KBM-7 (cell line): ENCODE data around the gene THOC6.

ENCODE experiments used
- DNase-seq: peaks from one replicate; pipeline ENCODE4 v3.0.0-alpha.2; 2015
- in situ Hi-C: fragments of 300-500 bp; cut with MboI; formaldehyde crosslinking; loops from 2 replicates; pipeline ENCODE4 v1.14.3; 2020; ENCODE audit warnings: low sequenced_read_pairs, low pct_unique_long_range_greater_than_20kb, mixed read lengths

Gene THOC6

DNA sequence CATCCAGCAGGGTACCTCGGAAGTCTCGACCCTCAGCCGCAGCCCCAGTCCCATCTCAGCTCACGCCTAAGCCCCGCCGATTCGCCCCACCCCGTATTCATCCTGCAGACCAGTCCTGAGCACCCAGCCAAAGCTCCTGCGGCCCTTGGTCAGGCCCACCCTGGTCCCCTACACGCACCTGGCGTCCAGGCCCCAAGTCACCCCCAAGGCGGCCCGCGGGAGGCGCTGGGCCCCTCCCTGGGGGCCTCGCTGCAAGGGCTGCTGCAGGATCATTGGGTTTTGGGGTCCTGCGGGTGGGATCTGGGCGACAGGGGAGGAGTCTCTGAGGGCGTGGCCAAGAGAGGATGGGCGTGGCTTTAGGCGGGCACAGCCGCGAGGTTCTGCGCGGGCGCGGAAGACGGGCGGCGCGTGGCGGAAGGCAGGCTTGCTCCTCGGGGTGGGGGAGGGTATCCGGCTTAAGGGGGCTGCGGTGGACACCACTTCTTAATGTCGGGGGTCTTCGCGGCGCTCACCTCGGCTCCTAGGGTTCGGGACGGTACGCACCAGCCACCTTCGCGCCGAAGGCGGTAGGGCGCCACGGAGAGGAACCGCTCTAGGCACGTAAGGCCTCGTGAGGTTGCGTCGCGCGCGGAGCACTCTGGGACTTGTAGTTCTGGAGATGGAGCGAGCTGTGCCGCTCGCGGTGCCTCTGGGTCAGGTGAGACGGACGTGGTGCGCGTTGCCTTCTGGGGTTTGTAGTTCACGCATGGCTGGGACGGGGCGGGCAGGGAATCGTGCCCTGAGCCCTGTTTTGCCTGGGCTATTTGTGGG lies at the start of gene THOC6, which contains the start of gene HCFC1R1:
Gene THOC6 (plus strand): TSS at position 367 of the 810 bp plus-strand sequence. CDS start 292 bp downstream, at position 659.
Gene HCFC1R1 (minus strand): TSS at position 274 of the 810 bp plus-strand sequence. CDS start 1 bp downstream, at position 273.
- in situ Hi-C loops = no loop called here
- DNase-seq = peak; percentile 96

DNA sequence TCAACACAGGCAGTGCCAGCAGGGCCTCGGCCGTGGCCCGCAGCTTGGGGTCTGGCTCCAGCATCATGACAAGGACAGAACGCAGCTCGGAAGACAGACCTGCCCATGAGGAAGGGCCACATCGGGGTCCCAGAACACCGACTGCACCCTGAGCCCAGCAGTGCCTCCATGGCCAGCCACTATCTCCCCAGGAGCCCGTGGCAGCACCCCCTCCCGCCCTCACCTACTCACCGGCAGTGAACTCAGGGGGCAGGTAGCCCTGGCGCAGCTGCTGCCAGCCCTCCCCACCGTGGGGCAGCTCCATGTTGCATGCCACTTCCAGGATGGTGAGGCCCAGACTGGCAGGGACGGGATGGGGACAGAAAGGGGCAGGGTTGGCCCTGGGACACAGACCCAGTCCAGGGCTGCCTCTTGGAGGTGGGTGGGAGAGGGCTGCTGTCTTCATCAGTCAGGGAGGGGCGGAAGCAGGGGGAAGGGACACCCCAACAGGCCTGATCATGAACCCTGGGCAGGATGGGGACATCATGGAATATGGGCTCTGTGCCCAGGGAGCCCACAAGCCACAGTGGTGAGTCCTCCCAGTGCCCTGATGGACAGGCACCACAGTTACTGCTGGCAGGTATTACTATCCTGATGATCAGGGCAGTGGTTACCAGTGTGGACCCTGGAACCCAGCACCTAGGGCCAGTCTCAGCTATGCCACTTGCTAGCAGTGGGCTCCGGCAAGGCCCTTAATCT lies 49.3 kb upstream of the THOC6 start:
- DNase-seq = no peak
- in situ Hi-C loops = no loop called here

DNA sequence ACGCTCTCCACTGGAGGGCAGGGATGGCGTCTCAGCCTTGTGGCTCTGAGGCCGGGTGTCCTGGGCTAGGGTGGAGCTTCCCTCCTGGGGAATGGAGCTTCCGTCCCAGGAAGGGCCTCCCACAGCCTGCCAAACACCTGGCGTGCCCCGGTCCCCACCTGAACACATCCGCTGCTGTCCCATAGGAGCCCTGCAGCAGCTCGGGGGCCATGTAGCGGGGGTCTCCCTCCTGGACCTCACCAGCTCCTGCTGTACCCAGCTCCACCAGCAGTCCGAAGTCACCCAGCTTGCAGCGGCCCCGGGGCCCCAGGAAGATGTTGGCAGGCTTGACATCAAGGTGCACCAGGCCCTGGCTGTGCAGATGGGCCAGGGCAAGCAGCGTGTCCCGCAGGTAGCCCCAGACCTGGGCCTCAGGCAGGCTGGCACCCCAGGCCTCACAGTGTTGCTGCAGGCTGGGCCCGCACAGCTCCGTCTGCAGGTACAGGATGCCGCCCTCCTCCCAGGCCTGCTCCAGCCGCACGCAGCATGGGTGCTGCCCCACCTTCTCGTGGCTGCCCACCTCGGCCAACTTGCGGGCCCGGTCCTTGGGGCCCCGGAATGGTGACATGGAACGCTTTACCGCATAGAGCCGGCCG lies 48.6 kb upstream of the THOC6 start:
- in situ Hi-C loops = no loop called here
- DNase-seq = no peak

DNA sequence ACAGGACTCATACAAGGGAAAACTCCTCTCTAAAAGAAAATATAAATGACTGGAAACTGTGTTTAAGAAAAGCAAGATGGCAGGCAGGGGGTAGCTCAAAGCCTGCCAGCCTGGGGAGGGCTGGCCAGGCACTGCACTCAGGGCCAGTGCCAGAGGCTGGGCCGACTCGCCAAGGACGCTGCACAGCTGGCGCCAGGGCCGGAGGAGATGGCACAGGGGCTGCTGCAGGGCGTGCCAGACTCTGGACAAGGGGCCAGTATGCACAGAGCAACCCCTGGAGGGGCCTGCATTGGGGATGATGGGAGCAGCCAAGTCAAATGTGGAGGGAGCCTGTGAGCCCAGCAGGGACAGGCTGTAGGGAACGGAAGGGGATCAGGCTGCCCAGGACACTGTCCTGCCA lies 47.6 kb upstream of the THOC6 start:
- in situ Hi-C loops = no loop called here
- no peak for DNase-seq

DNA sequence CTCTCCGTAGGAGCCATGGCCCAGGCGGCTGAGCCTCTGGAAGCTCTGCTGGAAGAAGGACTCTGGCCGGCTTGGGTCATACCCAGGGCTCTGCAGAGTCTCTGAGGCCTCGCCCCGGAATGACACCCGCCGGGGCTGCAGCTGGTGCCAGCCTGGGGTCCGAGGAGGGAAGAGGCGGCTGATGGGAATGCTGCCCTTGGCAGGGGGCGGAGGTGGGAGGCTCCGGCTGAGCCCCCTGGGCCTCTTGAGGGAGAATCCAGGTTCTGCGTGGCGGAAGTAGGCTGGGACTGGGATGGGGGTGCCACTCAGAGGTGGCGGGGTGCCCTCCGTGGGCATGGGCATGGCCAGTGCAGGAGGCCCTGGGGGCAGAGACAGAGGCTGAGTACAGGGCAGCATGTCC lies 47.2 kb upstream of the THOC6 start:
- in situ Hi-C loops = no loop called here
- DNase-seq = no peak

DNA sequence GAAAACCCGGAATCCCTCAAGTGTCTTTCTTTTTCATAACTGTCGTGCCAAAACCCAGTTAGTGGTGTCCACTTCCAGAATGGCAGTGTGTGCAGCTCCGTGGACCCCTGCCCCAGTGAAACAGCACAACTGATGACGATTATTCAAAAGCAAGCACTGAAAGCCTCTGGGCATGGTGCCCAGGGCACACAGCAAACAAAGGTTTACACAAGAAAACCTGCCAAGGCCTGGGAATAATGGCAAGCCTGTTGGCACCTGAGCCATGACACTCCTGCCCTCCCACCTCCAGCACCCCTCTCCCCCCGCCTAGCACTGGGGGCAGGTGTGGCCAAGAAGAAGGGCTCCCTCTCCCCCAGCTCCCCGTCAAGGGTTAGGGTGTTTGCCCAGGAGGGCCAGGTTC lies 46.4 kb upstream of the THOC6 start:
- no peak for DNase-seq
- in situ Hi-C loops = no loop called here

DNA sequence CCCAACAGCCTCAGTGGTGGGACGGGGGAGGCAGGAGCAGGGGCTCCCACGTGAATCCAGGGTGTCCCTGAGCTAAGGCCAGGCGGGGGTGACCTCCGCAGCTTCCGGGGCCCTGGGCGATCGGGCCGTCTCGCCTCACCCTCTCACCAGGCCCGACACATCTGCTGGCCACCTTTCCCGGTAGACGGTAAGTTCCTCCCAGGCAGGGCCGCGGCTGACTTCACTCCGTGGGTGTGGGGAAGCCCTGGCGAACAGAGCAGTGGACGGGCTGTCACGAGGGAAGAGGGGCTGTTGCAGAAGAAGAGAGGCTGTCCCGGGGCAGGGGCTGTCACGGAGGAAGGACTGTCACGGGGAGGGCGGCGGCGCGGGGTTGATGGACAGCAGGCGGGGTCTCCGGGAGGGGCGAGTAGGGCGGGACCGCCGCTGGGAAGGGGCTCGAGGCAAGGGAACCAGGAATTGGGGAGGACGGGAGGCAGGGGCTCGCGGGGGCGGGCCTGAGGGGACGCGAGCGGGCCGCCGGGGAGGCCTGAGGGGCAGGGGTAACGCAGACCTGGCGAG lies 44.1 kb upstream of the THOC6 start:
- DNase-seq = peak; percentile 33
- in situ Hi-C loops = no loop called here

DNA sequence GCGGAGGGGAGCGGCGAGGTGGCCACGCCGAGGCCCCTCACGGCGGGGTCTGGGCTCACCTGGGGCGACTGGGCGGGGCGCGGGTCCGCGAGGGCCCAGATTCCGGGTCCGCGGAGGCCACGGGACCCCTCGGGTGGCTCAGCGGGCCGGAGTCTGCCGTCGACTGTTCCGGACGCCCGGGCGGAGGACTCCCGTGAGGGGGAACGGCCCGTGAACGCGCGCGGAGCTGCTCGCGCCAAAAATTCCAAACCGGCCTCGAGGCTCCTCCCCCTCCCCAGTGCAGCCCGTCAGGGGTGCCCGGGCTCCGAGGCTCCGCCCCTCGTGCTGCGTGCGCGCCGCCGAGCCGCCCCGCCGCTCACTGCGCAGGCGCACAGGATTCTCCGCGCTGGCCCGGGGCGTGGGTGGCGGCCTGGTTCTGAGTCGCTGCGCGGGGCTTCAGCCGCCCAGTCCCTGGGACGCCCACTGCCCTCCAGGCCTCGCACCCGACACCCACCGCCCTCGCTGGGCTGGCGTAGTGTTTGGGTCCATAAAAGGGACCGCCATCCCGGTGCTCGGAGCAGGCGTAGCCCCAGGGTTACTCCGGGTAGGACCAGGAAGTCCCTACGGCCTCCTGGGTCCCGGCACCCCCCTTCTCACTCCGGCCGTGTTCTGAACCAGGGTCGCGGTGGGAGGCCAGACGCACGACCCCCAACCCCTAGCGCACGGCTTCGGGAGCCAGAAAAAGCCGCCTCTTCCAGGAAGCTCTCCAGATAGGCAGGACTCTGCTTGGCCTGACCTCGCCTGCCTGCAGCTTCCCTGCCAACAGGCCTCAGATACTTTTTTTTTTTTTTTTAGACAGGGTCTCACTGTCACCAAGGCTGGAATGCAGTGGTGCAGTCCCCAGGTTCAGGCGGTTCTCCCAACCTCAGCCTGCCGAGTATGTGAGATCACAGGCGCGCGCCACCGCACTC lies 43.3 kb upstream of the THOC6 start, which contains the start of gene PKMYT1:
Gene PKMYT1 (minus strand): TSS at position 220 of the 950 bp plus-strand sequence. CDS start 789 bp downstream, outside the sequence.
- in situ Hi-C loops = no loop called here
- peak; percentile 92 for DNase-seq

DNA sequence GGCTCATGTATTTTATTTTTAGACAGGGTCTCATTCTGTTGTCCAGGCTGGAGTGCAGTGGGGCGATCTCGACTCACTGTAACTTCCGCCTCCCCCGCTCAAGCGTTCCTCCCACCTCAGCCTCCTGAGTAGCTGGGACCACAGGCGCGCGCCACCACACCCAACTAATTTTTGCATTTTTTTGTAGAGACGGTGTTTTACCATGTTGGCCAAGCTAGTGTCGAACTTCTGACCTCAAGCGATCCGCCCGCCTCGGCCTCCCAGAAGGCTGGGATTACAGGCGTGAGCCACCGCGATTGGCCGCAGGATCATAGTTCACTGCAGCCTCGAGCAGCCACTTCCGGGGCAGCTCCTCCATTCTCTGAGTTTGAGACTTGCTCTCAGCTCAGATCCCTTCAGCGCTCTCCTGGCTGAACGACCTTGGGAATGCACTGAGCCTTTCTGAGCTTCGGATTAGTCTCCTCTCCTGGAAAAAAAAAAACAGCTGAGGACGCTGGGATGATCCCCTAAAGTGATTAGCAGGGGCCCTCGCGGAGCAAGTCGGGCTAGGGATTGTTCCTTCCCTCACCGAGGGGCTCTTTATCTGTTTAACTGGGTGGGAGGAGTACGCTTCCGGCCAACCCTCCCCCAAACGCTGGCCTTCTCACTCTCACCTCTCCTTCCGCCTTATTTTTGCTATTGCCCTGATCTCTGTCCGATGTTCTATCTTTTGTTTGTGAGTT lies 42.5 kb upstream of the THOC6 start:
- DNase-seq = no peak
- in situ Hi-C loops = no loop called here

DNA sequence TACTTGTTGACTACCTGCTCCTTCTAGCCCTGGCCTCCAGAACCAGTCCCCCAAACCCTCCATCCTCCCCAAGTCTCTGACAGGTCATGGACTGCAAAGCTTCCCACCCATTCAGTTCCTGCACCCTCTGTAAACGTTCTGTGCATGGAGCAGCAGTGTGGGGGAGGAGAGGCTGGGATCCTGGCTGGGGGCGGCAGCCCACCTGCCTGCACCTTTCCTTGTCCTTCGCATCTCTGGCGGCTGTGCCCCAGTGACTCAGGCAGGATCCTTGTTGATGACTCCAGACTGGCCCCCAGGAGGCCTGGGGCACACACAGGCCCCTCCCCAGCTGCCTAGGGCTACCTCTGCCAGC lies 42.0 kb upstream of the THOC6 start:
- no peak for DNase-seq
- in situ Hi-C loops = no loop called here

DNA sequence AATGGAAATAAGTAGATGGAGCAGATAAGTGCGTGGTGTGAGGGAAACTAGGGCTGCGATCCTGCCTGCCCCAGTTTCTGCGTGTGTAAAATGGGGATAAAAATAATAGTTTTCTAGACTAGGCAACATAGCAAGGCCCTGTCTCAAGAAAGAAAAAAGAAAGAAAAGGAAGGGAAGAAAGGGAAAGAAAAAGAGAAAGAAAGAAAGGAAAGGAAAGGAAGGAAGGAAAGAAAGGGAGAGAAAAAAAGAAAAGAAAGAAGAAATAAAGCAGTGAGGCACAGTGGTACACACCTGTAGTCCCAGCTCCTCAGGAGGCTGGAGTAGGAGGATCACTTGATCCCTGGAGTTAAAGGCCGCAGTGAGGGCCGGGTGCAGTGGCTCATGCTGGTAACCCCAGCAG lies 41.4 kb upstream of the THOC6 start:
- in situ Hi-C loops = no loop called here
- no peak for DNase-seq

DNA sequence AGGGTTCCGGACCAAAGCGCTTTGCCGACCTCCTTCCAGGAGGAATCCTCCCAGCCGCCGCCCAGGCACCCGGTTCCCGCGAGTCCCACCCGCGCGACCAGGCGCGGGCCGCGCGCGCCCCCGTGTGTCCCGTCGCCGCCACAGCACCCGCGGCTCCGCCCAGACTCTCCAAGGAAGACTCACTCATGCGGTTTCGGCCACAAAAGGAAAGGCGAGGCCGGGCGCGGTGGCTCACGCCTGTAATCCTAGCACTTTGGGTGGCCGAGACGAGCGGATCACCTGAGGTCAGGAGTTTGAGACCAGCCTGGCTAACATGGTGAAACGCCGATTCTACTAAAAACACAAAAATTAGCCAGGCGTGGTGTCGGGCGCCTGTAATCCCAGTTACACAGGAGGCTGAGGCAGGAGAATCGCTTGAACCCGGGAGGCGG lies 40.1 kb upstream of the THOC6 start:
- peak; percentile 93 for DNase-seq
- in situ Hi-C loops = no loop called here

DNA sequence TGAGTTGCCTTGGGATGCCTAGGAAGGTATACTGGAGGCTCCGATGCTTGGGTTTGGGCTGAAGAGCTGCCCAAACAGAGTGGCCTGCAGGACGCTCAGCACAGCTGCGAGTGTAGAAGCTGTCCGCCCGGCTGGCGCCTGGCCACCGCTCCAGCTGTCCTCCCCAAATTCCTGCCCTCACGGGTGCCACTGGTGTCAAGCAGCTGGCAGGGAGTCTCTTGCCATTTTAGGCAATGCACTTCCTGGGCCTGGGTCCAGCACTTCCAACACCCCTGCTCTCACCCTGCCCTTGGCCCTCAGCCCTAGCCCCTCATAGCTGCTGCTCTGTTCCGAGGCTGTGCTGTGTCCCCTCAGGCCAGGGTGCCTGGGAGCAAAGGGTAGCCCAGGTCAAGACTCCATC lies 38.4 kb upstream of the THOC6 start:
- no peak for DNase-seq
- in situ Hi-C loops = no loop called here

DNA sequence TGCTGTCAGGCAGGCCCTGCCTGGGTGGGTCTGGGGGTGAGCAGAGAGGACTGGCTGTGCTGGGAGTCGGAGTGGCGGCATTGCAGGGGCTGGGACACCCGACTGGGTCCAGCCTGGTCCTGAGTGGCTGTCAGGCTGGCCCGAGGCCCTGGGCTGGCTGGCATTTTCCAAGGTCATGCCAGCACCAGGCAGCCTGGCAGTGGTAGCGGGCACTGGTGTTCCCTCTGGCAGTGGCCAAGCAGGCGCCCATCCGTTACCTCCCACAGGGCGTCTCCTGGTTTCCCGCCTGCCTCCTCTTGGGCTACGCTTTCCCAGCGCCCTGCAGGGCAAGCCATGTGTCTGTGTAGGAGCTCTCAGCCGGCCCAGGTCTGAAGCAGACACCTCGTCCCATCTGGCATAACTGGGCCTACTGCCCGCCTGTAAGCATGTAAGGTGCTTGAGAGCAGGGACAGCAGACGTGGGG lies 37.9 kb upstream of the THOC6 start:
- in situ Hi-C loops = no loop called here

DNA sequence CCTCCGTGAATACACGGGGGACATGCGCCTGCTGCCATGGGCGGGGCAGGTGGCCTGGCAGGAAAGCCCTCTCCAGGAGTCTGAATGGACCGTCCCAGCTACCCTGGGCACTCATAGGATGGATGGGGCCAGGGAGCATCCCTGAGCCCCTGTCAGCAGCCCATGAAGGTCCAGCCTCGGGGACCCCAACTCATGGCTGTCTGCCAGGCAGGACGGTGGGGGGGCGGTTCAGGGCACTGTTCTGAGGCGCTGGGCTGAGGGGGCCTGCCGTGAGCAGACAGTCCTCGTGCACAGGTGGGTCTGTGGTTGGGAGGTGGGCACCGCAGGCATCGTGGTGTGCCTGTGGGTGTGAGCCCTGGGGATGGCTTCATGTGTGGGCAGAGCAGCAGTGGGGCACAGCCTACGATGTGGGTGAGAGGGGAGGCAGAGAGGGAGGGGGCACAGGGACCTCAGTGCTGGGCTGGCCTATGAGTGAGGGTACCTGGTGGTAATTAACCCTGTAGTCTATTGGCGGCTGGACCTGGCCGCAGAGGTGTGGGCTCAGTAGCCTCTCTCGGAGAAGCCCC lies 37.1 kb upstream of the THOC6 start:
- in situ Hi-C loops = no loop called here
- no peak for DNase-seq

More for the DNA sequence above, 37.9 kb upstream of the THOC6 start:
- DNase-seq = no peak

DNA sequence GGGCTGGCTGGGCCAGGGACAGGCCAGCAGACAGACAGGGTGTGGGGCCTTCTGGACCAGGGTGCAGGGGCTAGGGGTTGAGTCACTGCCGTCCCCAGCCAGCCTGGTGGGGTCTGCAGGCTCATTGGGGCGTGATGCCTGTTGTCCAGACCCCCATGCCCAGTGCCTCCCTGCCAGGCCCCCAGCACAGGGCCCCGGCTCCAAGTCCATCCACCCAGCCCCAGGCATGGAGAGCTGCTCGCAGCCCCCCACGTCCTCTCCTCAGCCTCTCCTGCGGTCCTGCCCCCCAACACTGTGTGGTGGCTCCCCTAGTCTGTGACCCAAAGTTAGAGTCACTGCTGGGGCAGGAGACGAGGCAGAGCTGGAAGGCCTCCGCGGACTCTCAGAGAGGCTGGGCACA lies 36.5 kb upstream of the THOC6 start:
- DNase-seq = no peak
- in situ Hi-C loops = no loop called here

DNA sequence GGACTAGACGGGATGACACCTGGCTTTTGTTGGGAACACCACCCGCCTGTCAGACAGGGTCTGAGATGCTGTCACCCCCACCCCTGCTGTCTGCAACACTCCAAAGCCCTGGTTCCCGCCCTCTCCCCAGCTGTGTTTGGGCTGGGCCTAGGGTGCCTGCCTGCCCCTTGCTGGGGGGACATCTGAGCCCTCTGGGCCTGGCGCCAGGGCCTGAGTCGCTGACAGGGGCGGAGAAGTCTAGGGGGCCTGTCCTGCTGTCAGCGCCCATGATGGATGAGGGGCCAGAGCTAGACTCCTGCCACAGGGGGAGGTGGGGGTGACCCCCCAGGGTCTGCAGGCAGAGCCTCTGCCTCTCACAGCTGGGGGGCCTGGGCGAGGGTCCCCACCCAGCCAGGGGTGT lies 36.0 kb upstream of the THOC6 start:
- DNase-seq = no peak
- in situ Hi-C loops = no loop called here
